T1000 (cell line): ENCODE data around the gene CEP350.
"Not testable (repeated sequence)": the region's sequence is repeated elsewhere in the genome, so short reads cannot be mapped to it uniquely, and the experiment has no call there.

Source experiments
- DNase-seq: peaks from one replicate; lab custom pipeline; 2025; ENCODE audit warnings: mixed read lengths; lab: John Stamatoyannopoulos, UW

The CEP350 gene

DNA sequence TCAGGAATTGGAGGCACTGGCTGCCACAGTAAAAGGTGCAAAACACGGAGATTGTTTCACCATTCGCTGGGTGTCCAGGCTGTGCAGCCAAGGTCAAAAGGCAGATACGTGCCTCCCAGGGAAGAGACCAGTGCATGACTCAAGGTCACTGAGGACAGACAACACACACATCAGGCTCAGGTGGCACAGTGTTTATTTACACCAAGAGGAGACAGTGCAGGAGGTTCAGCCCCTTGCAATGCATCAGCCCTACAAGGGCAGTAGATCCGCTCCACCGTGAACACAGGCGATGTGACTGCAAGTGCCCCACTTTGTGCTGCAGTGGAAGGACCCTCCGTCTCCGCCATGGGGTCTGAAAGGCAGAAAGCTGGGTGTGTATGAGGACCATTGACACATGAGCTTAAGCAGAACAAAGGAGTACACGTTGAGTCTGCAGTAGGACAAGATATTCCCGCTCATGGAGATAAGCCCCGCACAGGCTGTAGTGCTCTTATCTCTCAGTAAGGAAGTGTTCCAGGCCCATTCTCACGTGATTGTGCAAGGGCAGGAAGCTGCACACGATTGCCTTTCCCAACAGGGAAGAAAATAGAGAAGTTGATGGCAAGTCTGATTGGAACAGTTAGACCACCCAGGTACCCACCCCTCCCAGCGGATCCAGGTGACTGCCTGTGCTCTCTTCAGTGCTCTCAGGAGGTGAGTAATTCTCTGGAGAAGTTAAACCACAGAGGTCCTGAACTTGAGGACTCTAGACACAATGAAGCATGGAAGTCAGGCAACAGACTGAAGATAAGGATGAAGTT, 162.6 kb downstream of the CEP350 start:
- no peak for DNase-seq

DNA sequence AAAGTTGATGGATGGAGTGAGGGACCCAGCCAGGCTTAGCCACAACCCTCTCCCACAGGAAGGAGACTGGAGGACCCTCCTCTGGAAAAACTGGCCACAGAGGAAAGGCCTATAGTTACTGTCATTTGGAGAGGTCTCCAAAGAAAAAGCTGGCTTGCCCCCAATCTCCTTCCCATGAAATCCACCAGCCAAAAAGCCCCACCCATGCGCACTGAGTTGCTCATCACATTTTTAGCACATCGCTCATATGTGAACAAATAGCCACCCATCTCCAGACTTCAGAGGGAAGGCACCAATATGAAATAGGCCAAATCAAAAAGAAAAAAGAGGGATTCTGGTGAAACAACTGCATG, 163.1 kb downstream of the CEP350 start:
- peak; percentile 42 for DNase-seq

DNA sequence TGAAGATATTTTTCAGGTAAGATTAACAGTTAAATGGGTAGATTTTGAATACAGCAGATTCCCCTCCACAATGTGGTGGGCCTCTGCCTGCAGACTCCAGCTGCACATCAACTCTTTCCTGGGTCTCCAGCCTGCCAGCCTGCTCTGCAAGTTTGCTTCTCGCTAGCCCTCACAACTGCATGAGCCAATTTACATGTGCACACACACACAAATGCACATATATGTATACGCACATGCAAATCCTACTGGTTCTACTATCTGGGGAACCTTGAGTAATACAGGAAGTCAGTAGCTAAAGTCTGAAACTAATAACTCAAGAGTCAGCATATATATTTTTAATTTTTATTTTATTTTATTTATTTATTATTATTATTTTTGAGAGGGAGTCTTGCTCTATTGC, 165.2 kb downstream of the CEP350 start:
- no peak for DNase-seq

DNA sequence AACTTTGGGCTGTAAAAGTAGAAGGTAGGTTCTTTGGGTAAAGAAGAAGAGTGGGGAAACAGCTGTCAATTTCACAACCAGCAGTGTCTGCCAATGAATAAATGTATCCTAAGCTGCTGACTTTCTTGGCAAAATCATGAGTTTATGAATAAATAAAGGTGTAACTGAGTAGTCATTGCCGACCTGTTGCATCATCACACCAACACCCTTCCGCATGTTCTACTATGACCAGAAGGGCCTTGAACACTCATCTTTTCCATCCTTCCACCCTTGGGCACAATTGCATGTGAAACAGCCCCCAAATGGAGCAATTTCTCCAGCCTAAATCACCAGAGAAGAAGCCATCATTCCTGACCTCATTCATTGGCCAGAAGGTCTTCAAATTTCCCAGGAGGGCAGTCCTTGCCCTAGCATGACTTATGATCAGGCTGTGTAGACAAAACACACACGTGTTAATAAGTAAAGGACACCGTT, 168.9 kb downstream of the CEP350 start:
- no peak for DNase-seq

DNA sequence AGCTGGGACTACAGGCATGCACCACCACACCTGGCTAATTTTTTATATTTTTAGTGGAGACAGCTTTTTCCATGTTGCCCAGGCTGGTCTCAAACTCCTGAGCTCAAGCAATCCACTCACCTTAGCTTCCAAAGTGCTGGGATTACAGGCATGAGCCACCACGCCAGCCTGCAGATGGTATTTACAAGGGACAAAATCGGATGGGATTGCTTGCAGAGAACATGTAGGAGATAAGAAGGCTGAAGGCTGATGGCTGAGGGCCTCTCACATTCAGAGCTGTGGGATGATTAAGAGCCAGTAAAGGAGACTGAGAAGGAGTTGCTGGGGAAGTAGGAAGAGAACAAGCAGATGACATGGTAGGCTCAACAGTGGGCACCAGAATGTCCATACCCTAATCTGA, 176.0 kb downstream of the CEP350 start:
- DNase-seq = no peak

DNA sequence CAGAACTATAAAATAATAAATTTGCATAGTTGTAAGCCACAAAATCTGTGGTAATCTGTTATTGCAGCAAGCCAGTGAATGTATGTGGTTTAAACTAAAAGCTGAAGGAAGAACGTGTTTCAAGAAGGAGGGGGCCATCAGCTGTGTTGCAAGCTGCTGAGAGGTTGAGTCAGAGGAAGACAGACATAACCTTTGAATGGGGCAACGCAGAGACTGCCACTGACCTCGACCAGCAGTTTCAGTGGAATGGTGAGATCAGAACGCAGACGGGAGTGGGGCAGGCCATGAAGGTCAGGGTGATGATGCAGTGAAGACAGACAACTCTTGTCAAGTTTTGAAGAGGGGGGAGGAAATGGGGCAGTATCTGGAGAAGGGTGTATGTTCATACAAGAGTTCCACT, 176.9 kb downstream of the CEP350 start:
- DNase-seq = peak; percentile 53

DNA sequence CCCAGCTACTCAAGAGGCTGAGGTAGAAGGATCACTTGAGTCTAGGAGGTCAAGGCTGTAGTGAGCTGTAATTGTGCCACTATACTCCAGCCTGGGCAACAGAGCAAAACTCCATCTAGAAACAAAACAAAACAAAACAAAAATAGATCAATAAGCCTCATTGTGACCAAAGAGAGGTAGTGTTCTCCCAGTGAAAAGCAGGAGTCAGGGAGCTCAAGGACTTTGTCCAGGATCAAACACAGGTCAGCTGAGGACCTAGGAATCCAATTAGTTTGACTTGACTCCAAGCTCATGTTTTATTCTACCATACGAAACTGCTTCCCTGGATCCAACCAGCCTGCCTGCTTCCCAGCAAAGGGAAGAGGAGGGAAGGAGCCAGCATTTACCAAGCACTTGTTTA, 178.6 kb downstream of the CEP350 start:
- DNase-seq = no peak

DNA sequence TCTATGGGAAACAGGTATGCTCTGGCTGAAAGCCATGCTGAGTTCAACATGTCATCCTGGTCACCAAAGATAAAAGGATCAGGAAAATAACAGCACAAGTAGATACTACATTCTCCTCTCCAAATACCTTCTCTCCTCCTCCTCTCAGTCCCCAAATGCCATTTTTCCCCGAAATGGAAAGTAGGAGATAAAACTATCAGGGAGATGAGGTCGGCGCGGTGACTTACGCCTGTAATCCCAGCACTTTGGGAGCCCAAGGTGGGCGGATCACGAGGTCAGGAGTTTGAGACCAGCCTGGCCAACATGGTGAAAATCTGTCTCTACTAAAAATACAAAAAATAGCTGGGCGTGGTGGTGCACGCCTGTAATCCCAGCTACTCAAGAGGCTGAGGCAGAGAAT, 179.1 kb downstream of the CEP350 start:
- not testable (repeated sequence) for DNase-seq

DNA sequence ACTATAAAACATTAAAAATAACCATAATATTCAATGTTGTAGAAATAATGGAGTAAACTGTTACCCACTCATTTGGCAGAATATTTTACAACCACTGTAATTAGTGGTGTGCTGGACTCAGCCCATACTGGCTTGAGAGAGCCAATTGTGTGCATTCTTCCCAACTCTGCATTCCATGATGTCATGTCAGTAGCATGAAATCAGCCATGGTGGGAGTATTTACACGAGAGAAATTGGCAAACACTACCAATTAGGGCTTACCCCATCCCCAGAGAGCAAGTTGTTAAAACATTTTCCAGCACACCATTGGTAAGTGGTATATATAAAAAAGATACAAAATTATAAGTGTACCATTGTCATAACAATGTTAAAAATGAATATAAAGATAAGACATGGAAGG, 180.9 kb downstream of the CEP350 start:
- DNase-seq = no peak

DNA sequence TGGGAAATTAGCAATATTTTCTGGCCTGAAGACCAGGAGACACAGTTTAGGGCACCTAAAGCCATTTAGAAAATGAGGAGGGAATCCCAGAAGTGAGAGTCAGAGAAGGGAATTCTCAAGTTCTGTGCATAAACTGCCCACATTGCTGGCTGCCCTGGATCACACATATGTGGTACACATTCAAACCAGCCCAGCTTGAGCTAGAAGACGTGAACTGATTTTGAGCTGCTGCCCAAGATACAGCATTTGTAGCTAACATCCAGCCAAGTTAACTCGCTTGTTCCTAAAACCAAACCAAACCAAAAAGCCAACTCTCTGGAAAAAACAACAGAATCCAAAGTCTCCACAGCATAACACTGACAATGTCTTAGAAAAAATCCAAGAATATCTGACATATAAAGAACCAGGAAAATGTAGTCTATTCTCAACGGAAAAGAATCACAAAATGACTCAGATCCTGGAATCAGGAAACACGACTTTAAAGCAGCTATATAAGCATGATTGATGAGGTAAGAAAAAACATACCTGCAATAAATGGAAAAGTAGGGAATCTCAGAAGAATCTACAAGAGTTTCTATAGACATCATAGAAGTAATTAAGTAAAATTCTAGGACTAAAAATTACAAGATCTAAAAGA, 181.8 kb downstream of the CEP350 start:
- DNase-seq = no peak

DNA sequence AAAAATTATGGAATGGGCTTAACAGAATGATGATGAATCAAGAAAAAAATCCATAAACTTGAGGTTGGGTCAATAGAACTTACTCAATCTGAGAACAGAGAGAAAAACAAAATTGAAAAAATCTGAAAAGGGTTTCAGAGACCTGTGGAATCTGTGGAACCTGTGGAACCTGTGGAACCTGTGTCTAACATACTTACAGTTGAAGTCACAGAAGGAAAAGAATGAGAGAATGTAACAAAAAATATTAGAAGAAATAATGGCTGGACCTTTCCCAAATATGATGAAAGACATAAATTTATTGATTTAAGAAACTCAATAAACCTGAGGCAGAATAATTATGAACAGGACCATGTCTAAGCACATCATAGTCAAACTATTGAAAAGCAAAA, 182.4 kb downstream of the CEP350 start:
- DNase-seq = no peak

DNA sequence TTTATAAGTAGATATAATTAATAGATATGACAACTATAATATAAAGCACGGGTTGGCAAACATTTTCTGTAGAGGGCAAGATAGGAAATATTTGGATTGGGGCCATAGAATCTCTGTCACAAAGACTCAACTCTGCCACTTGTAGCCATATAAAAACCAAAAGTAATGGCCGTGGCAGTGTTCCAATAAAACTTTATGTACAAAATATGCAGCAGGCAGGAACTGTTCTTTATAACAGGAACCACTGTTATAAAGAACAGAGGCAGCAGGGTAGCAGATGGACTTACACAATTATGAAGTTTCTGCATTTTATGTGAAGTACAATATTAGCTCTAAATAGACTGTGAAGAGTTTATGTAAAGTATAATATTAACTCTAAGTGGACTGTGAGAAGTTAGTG, 183.2 kb downstream of the CEP350 start:
- DNase-seq = no peak

DNA sequence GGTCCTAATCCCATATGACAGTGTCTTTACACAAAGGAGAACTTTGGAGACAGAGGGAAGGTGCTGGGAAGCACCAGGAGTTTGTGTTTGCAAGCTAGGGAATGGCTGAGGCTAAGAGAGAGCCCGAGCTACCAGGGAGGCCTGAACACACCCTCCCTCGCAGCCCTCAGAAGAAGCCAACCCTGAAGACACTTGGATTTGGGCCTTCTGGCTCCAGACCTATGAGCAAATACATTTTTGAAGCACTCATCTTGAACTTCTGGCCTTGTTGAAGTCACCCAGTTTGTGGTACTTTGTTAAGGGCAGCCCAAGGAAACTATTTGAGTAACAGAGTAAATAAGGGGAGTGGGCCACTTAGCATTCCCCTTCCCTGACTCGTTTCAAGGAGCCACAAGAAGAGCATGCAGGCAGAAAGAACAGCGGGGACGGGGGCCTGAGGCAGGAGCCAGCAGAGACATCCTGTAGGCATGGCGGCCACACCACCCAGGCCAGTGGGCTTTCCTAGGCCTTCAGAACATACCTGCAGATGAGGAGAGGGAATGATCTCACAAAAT, 186.8 kb downstream of the CEP350 start:
- DNase-seq = no peak

DNA sequence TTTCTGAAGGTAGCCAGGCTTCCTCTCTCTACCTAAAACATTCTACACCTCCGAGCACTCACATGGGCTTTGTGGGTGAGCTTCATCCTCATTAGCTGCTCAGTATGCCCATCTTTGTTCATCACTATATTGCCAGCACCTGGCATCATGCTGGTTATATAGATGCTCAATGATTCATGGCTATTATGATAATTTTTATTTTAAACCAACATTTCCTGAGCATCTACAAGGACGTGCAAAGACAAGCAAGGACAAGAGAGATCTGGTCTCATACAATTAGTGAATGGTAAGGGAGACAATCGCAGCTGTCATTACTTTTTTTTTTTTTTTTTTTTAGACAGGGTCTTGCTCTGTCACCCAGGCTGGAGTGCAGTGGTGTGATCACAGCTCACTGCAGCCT, 188.7 kb downstream of the CEP350 start:
- no peak for DNase-seq

DNA sequence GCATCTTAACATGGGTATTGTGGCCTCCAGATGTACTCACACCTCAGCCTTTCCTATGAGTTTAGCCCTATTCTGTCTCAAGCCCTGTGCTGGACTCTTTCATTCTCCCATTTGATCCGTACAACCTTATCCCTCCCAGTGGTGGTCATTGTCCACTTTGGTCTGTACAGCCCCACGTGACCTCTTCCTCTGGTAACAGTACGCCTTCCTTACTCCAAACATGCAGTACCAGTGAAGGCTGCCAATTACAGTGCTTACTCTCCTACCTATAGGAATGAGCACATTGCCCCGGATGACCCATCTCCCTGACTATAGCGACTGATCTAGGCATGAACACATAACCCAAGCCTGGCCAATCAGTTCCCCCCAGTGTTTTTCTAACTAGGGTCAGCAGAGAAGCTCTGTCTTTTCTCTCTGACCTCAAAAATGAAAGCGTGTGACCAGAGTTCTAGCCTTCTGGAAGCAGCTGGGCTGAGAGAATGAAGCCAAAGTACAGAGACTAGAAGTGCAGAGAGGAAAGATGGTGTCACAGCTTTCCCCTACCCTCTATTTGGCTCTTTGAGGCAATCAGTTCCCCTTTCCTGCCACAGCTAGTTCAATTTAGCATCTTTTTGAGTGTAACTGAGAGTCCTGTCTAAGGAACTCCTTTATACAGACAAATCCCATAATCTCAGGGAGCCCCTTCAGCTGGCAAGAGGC, 190.2 kb downstream of the CEP350 start:
- no peak for DNase-seq

DNA sequence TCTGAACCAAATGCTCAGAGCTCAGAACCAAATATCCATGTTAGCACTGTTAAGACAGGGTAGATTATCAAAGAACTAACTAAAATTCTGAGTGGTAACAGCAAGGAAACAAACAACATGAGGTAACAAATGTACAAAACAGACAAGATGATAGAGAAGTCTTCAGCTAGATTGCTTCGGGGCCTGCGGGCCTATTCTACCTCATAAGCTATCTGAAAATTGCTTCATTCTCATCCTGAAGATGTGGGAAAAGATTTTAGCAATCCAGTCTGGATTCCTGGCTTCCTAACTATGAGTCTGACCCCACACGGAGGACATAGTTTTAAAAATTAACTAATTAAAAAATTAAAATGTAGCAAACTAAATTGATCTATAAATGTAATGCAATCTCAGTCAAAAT, 190.8 kb downstream of the CEP350 start:
- DNase-seq = no peak

DNA sequence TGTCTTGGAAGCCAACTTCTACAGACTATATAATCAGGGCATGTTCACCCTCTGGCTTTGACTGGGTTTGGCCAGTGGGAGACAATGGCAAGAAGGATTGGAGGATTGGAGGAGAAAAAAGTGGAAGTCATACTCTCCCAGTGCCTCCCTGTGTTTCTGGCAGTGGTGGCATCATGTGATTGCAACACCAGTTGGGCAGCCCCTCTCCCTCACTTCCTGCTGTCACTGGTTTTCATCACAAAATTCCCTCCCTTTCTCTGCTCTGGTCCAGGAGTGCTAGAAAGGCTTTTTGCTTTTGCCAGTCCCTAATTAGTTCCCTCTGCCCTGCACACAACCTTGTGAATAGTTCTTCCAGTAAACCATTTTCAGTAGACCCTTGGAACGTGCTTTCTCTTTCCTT, 196.4 kb downstream of the CEP350 start:
- no peak for DNase-seq

DNA sequence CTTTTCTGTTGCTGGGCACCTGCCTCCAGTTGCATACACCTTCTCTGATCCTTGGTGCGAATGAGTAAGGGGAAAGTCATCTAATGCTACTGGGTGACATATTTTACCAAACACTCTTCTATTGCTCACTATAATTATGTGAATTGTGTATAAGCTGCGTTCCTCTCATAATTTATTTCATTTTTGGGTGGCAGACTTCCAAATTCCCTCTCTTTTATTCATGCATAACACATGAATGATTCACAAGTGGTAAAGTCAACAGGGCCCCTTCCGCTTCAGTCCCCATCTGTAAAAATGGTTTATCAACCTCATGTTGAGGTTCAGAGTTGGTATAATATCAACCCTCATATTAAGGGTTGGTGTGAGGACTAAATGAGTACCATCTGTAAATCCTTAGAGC, 196.9 kb downstream of the CEP350 start:
- no peak for DNase-seq

DNA sequence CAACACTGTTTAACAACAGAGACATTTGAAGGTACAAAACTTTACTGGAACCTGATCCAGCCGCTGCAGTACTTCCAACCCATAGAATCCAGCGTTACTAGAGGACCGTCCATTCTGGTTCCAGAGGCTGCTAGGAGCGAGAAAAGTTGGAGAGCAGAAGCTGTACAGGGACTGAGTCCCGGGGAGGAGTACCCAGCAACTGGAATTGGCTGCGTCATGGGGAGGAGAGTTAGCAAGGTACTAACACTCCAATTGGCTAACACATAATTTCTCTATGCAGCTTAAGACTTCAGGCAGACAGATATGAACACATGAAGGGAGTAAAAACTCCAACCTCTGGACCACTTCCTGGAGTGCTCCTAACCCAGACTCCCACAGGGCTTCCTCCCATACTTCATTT, 198.0 kb downstream of the CEP350 start:
- DNase-seq = no peak

DNA sequence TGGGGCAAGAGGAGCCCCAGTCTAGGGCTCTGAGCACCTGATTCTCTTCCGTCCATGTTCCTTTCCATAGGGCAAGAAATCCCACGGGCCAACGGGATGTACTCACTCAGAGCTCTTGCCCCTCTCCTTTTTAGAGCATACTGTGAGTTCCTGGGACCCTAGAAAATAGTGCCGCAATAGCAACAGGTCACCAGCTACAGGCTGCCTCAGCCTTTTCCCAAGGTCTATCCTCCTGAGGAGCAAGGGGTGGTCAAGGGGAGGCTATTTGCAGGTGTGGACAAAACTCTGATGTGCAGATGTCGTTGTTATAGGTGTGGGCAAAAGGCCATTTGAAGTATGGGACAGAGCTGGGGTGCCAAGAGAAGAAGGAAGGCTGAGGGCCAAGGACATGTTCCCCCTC, 198.4 kb downstream of the CEP350 start:
- DNase-seq = no peak

DNA sequence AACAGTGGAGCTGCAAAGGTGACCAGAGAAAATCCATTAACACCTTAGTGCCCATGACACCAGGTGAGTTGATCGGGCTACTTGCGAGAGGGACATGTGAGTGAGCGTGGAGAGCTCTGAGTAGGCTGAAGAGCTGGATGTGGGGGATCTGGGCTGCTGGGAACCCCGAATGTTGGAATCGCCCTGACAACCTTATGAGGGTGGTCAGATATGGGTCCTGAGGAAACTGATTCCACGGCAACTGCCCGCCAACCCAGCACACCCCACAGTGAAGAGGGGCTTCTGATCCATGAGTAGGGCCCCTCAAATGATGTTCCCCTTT, 199.4 kb downstream of the CEP350 start:
- no peak for DNase-seq

DNA sequence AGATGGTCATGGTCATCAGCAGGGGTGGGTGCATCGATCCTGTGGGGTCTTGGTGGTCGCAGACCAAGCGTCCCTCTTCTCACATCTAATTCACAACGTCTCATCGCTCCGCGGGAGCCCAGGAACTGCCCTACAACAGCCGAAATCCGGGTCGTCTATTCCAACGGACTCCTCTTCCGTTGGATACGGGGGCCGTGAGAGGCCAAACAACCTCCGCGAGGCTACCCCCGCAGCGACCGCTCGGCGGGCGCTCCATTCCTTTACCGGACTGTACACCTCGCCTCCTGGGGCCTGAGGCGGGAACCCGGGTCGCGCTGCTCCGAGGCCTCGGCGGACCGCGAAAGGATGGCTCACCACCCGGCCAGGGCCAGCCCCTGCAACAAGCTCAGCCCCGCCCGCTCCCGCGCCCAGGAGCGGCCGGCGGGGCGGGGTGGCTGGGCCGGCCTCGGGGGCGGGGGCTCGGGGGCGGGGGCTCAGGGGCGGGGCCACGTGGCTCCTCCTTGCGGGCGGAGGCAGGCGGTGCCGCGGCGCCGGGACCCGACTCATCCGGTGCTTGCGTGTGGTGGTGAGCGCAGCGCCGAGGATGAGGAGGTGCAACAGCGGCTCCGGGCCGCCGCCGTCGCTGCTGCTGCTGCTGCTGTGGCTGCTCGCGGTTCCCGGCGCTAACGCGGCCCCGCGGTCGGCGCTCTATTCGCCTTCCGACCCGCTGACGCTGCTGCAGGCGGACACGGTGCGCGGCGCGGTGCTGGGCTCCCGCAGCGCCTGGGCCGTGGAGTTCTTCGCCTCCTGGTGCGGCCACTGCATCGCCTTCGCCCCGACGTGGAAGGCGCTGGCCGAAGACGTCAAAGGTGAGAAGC, 199.9 kb downstream of the CEP350 start, which contains the start of gene QSOX1:
QSOX1 (plus strand) TSS at position 545 of the 857 bp plus-strand sequence; CDS start at position 584, 39 bp downstream.
- DNase-seq = peak; percentile 88
